HEK293 (cell line): ENCODE data around the gene MAMDC2.

Experiments
- CTCF ChIA-PET: fragments of 350-600 bp; formaldehyde crosslinking; extraction: SDS; loops from one replicate; lab custom pipeline; 2021; ENCODE audit warnings: antibody characterized with exemption; lab: Yijun Ruan, JAX
- POLR2A ChIA-PET: fragments of 300-600 bp; formaldehyde crosslinking; extraction: SDS; loops from one replicate; lab custom pipeline; 2020; ENCODE audit warnings: antibody characterized with exemption, inconsistent platforms; lab: Yijun Ruan, JAX
- H3K27ac ChIP-seq: fragments of 200-500 bp; sonication (Bioruptor generic); 2 replicates; pipeline ENCODE4 v1.5.1; 2014; ENCODE audit warnings: low read depth, low read length, control low read depth, inconsistent platforms; ENCODE audit errors: extremely low read depth
- H3K36me3 ChIP-seq, 2 experiments: fragments of 200-500 bp in 1 of 2; sonication (Bioruptor generic) in 1 of 2; 1 replicate in 1 of 2; 2 replicates in 1 of 2; pipeline ENCODE4 v1.5.1; 2014 to 2017; ENCODE audit warnings: inconsistent platforms in 2 of 2, low read length in 2 of 2; ENCODE audit not compliant: control insufficient read depth in 2 of 2, insufficient read depth in 1 of 2
- H3K4me1 ChIP-seq: fragments of 200-500 bp; sonication (Bioruptor generic); 2 replicates; pipeline ENCODE4 v1.5.1; 2014; ENCODE audit warnings: mild to moderate bottlenecking, low read length, inconsistent platforms; ENCODE audit not compliant: control insufficient read depth, insufficient read depth
- H3K4me3 ChIP-seq: 2 replicates; pipeline ENCODE4 v1.5.1; 2011; ENCODE audit warnings: low read depth, mild to moderate bottlenecking, control low read depth, low read length, moderate library complexity
- H3K9me3 ChIP-seq: fragments of 200-500 bp; sonication (Bioruptor generic); 2 replicates; pipeline ENCODE4 v1.5.1; 2014; ENCODE audit warnings: low read depth, low read length, inconsistent platforms; ENCODE audit not compliant: control insufficient read depth, insufficient read depth
- FEZF1 ChIP-seq: fragments of 450-650 bp; formaldehyde crosslinking; IDR thresholded peaks from 2 replicates; pipeline ENCODE4 v1.5.1; 2016; ENCODE audit warnings: missing biosample characterization, missing genetic modification characterization
- KLF7 ChIP-seq: fragments of 450-650 bp; formaldehyde crosslinking; IDR thresholded peaks from 2 replicates; pipeline ENCODE4 v1.5.1; 2016; ENCODE audit warnings: missing biosample characterization, missing genetic modification characterization, borderline replicate concordance
- ZFHX2 ChIP-seq: fragments of 450-650 bp; formaldehyde crosslinking; conservative IDR thresholded peaks from 2 replicates; pipeline ENCODE4 v1.5.1; 2016; ENCODE audit warnings: missing biosample characterization, missing genetic modification characterization
- ZNF16 ChIP-seq: fragments of 450-650 bp; formaldehyde crosslinking; IDR thresholded peaks from 2 replicates; pipeline ENCODE4 v1.5.1; 2016; ENCODE audit warnings: low read depth, missing biosample characterization, missing genetic modification characterization
- ZNF2 ChIP-seq: fragments of 450-650 bp; formaldehyde crosslinking; IDR thresholded peaks from 2 replicates; pipeline ENCODE4 v1.5.1; 2016; ENCODE audit warnings: missing biosample characterization, missing genetic modification characterization
- ZNF223 ChIP-seq: fragments of 450-650 bp; formaldehyde crosslinking; IDR thresholded peaks from 2 replicates; pipeline ENCODE4 v1.5.1; 2016; ENCODE audit warnings: missing biosample characterization, missing genetic modification characterization
- ZNF280D ChIP-seq: fragments of 450-650 bp; formaldehyde crosslinking; IDR thresholded peaks from 2 replicates; pipeline ENCODE4 v1.5.1; 2016; ENCODE audit warnings: missing biosample characterization, missing genetic modification characterization
- ZNF513 ChIP-seq: fragments of 450-650 bp; IDR thresholded peaks from 2 replicates; pipeline ENCODE4 v1.5.1; 2018; ENCODE audit warnings: missing biosample characterization, missing genetic modification characterization
- ZNF626 ChIP-seq: fragments of 450-650 bp; sonication (Bioruptor Pico); formaldehyde crosslinking; IDR thresholded peaks from 2 replicates; pipeline ENCODE4 v1.5.1; 2018; ENCODE audit warnings: missing biosample characterization, missing genetic modification characterization, inconsistent platforms
- ZNF664 ChIP-seq: fragments of 450-650 bp; formaldehyde crosslinking; IDR thresholded peaks from 2 replicates; pipeline ENCODE4 v1.5.1; 2016; ENCODE audit warnings: missing biosample characterization, missing genetic modification characterization
- ZNF776 ChIP-seq: fragments of 450-650 bp; formaldehyde crosslinking; IDR thresholded peaks from 2 replicates; pipeline ENCODE4 v1.5.0; 2017; ENCODE audit warnings: missing biosample characterization, missing genetic modification characterization, borderline replicate concordance
- ZNF830 ChIP-seq: fragments of 450-650 bp; IDR thresholded peaks from 2 replicates; pipeline ENCODE4 v1.5.0; 2018; ENCODE audit warnings: missing biosample characterization, missing genetic modification characterization, low read depth, mild to moderate bottlenecking, moderate library complexity
- ZSCAN18 ChIP-seq: fragments of 450-650 bp; formaldehyde crosslinking; IDR thresholded peaks from 2 replicates; pipeline ENCODE4 v1.5.1; 2016; ENCODE audit warnings: missing biosample characterization, missing genetic modification characterization
- TF ChIP-seq, protein P1 (sequence below): fragments of 450-650 bp; formaldehyde crosslinking; IDR thresholded peaks from 2 replicates; pipeline ENCODE4 v1.5.1; 2016; ENCODE audit warnings: missing biosample characterization, missing genetic modification characterization
- TF ChIP-seq, protein P2 (sequence below): fragments of 450-650 bp; formaldehyde crosslinking; IDR thresholded peaks from 2 replicates; pipeline ENCODE4 v1.5.0; 2017; ENCODE audit warnings: missing biosample characterization, missing genetic modification characterization, borderline replicate concordance
- TF ChIP-seq, protein P3 (sequence below): fragments of 450-650 bp; formaldehyde crosslinking; IDR thresholded peaks from 2 replicates; pipeline ENCODE4 v1.5.1; 2016; ENCODE audit warnings: missing biosample characterization, missing genetic modification characterization, low read depth
- TF ChIP-seq, protein P4 (sequence below): fragments of 450-650 bp; formaldehyde crosslinking; IDR thresholded peaks from 2 replicates; pipeline ENCODE4 v1.5.1; 2017; ENCODE audit warnings: missing biosample characterization, missing genetic modification characterization

MAMDC2 gene

GRCh38 chr9:70101265-70101664 is 57.6 kb downstream of the MAMDC2 start (continued):
- TF ChIP-seq, protein P1, sequence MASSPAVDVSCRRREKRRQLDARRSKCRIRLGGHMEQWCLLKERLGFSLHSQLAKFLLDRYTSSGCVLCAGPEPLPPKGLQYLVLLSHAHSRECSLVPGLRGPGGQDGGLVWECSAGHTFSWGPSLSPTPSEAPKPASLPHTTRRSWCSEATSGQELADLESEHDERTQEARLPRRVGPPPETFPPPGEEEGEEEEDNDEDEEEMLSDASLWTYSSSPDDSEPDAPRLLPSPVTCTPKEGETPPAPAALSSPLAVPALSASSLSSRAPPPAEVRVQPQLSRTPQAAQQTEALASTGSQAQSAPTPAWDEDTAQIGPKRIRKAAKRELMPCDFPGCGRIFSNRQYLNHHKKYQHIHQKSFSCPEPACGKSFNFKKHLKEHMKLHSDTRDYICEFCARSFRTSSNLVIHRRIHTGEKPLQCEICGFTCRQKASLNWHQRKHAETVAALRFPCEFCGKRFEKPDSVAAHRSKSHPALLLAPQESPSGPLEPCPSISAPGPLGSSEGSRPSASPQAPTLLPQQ (tag by site-specific recombination), result no peak
- TF ChIP-seq FEZF1 (tag by site-specific recombination), result no peak
- TF ChIP-seq, protein P2, sequence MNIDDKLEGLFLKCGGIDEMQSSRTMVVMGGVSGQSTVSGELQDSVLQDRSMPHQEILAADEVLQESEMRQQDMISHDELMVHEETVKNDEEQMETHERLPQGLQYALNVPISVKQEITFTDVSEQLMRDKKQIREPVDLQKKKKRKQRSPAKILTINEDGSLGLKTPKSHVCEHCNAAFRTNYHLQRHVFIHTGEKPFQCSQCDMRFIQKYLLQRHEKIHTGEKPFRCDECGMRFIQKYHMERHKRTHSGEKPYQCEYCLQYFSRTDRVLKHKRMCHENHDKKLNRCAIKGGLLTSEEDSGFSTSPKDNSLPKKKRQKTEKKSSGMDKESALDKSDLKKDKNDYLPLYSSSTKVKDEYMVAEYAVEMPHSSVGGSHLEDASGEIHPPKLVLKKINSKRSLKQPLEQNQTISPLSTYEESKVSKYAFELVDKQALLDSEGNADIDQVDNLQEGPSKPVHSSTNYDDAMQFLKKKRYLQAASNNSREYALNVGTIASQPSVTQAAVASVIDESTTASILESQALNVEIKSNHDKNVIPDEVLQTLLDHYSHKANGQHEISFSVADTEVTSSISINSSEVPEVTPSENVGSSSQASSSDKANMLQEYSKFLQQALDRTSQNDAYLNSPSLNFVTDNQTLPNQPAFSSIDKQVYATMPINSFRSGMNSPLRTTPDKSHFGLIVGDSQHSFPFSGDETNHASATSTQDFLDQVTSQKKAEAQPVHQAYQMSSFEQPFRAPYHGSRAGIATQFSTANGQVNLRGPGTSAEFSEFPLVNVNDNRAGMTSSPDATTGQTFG (tag by site-specific recombination), result no peak
- TF ChIP-seq ZNF830 (tag by site-specific recombination), result no peak
- TF ChIP-seq ZSCAN18, result no peak
- TF ChIP-seq ZNF16 (tag by site-specific recombination), result no peak
- TF ChIP-seq ZNF280D (tag by site-specific recombination), result no peak
- TF ChIP-seq, all 188 proteins: peak for 0

GRCh38 chr9:70105147-70105546 is 61.5 kb downstream of the MAMDC2 start:
- Histone ChIP-seq H3K36me3 (no peaks in the 10 kb centered on the region), H3K4me1 (no peaks in the 10 kb centered on the region), H3K9me3 (no peaks in the 10 kb centered on the region), H3K4me3 (no peak overlapping the region), H3K27ac (no peak overlapping the region)
- POLR2A ChIA-PET, result no interaction called here
- CTCF ChIA-PET, result interaction anchor here (0.8 to 1.1 kb wide), 3 partner anchors 16 to 134 kb away, joined by 3 read pairs; no protein-coding TSS in a partner anchor
- TF ChIP-seq ZFHX2 (tag by site-specific recombination) (no peak), ZNF223 (tag by site-specific recombination) (no peak), ZNF513 (tag by site-specific recombination) (no peak), ZNF2 (tag by site-specific recombination) (no peak), ZNF776 (tag by site-specific recombination) (no peak), ZNF664 (tag by site-specific recombination) (no peak), KLF7 (tag by site-specific recombination) (no peak), ZNF626 (no peak)
- TF ChIP-seq, protein P3, sequence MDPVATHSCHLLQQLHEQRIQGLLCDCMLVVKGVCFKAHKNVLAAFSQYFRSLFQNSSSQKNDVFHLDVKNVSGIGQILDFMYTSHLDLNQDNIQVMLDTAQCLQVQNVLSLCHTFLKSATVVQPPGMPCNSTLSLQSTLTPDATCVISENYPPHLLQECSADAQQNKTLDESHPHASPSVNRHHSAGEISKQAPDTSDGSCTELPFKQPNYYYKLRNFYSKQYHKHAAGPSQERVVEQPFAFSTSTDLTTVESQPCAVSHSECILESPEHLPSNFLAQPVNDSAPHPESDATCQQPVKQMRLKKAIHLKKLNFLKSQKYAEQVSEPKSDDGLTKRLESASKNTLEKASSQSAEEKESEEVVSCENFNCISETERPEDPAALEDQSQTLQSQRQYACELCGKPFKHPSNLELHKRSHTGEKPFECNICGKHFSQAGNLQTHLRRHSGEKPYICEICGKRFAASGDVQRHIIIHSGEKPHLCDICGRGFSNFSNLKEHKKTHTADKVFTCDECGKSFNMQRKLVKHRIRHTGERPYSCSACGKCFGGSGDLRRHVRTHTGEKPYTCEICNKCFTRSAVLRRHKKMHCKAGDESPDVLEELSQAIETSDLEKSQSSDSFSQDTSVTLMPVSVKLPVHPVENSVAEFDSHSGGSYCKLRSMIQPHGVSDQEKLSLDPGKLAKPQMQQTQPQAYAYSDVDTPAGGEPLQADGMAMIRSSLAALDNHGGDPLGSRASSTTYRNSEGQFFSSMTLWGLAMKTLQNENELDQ (tag by site-specific recombination), result no peak
- TF ChIP-seq, protein P4, sequence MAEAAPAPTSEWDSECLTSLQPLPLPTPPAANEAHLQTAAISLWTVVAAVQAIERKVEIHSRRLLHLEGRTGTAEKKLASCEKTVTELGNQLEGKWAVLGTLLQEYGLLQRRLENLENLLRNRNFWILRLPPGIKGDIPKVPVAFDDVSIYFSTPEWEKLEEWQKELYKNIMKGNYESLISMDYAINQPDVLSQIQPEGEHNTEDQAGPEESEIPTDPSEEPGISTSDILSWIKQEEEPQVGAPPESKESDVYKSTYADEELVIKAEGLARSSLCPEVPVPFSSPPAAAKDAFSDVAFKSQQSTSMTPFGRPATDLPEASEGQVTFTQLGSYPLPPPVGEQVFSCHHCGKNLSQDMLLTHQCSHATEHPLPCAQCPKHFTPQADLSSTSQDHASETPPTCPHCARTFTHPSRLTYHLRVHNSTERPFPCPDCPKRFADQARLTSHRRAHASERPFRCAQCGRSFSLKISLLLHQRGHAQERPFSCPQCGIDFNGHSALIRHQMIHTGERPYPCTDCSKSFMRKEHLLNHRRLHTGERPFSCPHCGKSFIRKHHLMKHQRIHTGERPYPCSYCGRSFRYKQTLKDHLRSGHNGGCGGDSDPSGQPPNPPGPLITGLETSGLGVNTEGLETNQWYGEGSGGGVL (tag by site-specific recombination), result no peak
